A673 (cell line): ENCODE data around the gene CCDC80. TPM values are rescaled to one million over a fixed set of nuclear protein-coding genes. Genes with fewer than 3 reads are reported as not detected.
"Not testable (repeated sequence)": the region's sequence is repeated elsewhere in the genome, so short reads cannot be mapped to it uniquely, and the experiment has no call there.

Source experiments
- BruUV-seq: library from RNA; stranded (reverse); fragments of 400-500 nt; replicated peaks from 2 replicates; lab custom pipeline; 2021; lab: Mats Ljungman, UMichigan
- CTCF ChIA-PET: fragments of 300-600 bp; sonication (Branson Sonifier 250); formaldehyde crosslinking; loops from one replicate; lab custom pipeline; 2022; ENCODE audit warnings: antibody characterized with exemption; lab: Charles Lee
- POLR2A ChIA-PET: fragments of 300-600 bp; sonication (Branson Sonifier 250); formaldehyde crosslinking; loops from one replicate; lab custom pipeline; 2022; ENCODE audit warnings: antibody characterized with exemption; ENCODE audit not compliant: low non-redundant PET; lab: Charles Lee
- DNase-seq: peaks from one replicate; pipeline ENCODE4 v3.0.0-alpha.2; 2015; ENCODE audit warnings: low spot score
- H3K27ac ChIP-seq: fragments of 200-600 bp; sonication (generic); 2 replicates; pipeline ENCODE4 v1.5.1; 2016; ENCODE audit warnings: mixed run types, low read depth, mild to moderate bottlenecking, mixed read lengths, antibody characterized with exemption, low read length; ENCODE audit not compliant: poor library complexity, severe bottlenecking
- H3K27me3 ChIP-seq: fragments of 200-600 bp; sonication (generic); replicated peaks from 2 replicates; pipeline ENCODE4 v1.6.1; 2017; ENCODE audit warnings: mixed run types, low read depth, mild to moderate bottlenecking, mixed read lengths, antibody characterized with exemption, low read length; ENCODE audit not compliant: insufficient read depth, poor library complexity
- H3K36me3 ChIP-seq: fragments of 200-600 bp; sonication (generic); 2 replicates; pipeline ENCODE4 v1.6.1; 2016; ENCODE audit warnings: mixed run types, mild to moderate bottlenecking, mixed read lengths, antibody characterized with exemption, low read length; ENCODE audit not compliant: insufficient read depth, poor library complexity, severe bottlenecking
- H3K4me1 ChIP-seq: fragments of 200-600 bp; sonication (generic); 2 replicates; pipeline ENCODE4 v1.6.1; 2017; ENCODE audit warnings: mixed run types, mild to moderate bottlenecking, mixed read lengths, antibody characterized with exemption, low read length; ENCODE audit not compliant: insufficient read depth, poor library complexity, severe bottlenecking
- H3K4me3 ChIP-seq: fragments of 200-600 bp; sonication (generic); 2 replicates; pipeline ENCODE4 v1.5.1; 2016; ENCODE audit warnings: low read depth, mixed run types, mild to moderate bottlenecking, mixed read lengths, low read length; ENCODE audit not compliant: poor library complexity, severe bottlenecking
- H3K9me3 ChIP-seq: fragments of 200-600 bp; sonication (generic); 2 replicates; pipeline ENCODE4 v1.6.1; 2016; ENCODE audit warnings: mixed run types, low read depth, mild to moderate bottlenecking, mixed read lengths, antibody characterized with exemption, low read length; ENCODE audit not compliant: poor library complexity, severe bottlenecking
- EZH2 ChIP-seq: fragments of 200-600 bp; sonication (generic); IDR thresholded peaks from 2 replicates; pipeline ENCODE4 v1.6.1; 2017; ENCODE audit warnings: borderline replicate concordance, low read depth, mild to moderate bottlenecking, mixed read lengths, antibody characterized with exemption, low read length; ENCODE audit not compliant: poor library complexity, severe bottlenecking
- intact Hi-C: fragments of 100-400 bp; cut with micrococcal nuclease; formaldehyde crosslinking; loops from one replicate; pipeline ENCODE4 v1.10.0; 2022; ENCODE audit not compliant: unreplicated experiment
- total RNA-seq: library from RNA; stranded (reverse); gene quantifications from 2 replicates; pipeline ENCODE4 v1.2.3, GENCODE V29; 2021
- TF ChIP-seq, protein P1 (sequence below): fragments of 300-800, 200-600 bp; sonication (generic); conservative IDR thresholded peaks from 2 replicates; pipeline ENCODE4 v1.5.1; 2017; ENCODE audit warnings: low read depth, mild to moderate bottlenecking, antibody characterized with exemption, low read length, moderate library complexity, mixed read lengths

CCDC80 gene
- total RNA-seq, 1 experiment from 2014 or later: 4.7 TPM

DNA sequence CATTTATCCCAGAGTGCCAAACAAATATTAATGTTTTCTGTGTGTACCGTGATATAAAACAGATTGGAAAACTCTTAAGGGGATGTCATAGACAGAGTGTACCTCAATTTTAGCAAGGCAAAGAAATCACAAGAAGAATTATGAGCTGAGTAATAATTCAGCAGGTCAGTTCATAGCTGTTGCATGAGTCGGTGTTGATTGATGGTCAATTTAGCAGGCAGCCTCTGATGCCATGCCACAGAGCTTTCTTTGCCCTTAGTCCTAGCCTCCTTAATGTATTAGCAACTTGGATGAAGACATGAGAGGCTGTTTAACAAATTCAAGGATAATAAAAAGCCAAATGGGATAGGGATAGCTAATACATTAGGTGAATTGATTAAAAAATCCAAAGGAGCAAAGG is 72.3 kb downstream of the CCDC80 start:
- DNase-seq: no peak
- no TSS peak for BruUV-seq
- POLR2A ChIA-PET: no interaction called here
- H3K27ac ChIP-seq: no peak overlapping the region
- TF ChIP-seq EZH2: no peak
- TF ChIP-seq, protein P1, sequence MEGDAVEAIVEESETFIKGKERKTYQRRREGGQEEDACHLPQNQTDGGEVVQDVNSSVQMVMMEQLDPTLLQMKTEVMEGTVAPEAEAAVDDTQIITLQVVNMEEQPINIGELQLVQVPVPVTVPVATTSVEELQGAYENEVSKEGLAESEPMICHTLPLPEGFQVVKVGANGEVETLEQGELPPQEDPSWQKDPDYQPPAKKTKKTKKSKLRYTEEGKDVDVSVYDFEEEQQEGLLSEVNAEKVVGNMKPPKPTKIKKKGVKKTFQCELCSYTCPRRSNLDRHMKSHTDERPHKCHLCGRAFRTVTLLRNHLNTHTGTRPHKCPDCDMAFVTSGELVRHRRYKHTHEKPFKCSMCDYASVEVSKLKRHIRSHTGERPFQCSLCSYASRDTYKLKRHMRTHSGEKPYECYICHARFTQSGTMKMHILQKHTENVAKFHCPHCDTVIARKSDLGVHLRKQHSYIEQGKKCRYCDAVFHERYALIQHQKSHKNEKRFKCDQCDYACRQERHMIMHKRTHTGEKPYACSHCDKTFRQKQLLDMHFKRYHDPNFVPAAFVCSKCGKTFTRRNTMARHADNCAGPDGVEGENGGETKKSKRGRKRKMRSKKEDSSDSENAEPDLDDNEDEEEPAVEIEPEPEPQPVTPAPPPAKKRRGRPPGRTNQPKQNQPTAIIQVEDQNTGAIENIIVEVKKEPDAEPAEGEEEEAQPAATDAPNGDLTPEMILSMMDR: no peak
- H3K27me3 ChIP-seq: no peaks in the 10 kb centered on the region
- intact Hi-C loops: no loop called here
- no peaks in the 10 kb centered on the region for H3K4me1 ChIP-seq
- no peaks in the 10 kb centered on the region for H3K36me3 ChIP-seq
- no peaks in the 10 kb centered on the region for H3K9me3 ChIP-seq
- H3K4me3 ChIP-seq: no peak overlapping the region
- CTCF ChIA-PET: no interaction called here

DNA sequence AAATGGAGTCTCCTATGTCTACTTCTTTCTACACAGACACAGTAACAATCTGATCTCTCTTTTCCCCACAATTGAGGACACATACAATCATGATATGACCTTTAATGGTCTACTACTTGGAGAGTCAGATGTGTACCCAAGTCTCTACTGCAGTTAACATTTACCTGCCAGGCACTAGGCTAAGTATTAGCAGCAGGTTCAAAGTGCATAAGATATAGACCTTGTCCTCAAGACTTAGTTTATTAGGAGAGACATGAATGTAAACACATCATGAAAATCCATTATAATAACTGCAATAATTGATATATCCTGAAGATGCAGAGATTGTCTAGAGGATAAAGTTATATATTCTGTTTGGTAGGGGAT is 76.0 kb downstream of the CCDC80 start:
- intact Hi-C loops: no loop called here
- POLR2A ChIA-PET: no interaction called here
- no peak for DNase-seq
- Histone ChIP-seq H3K9me3 (no peaks in the 10 kb centered on the region), H3K27me3 (no peaks in the 10 kb centered on the region), H3K36me3 (no peaks in the 10 kb centered on the region), H3K4me3 (no peak overlapping the region), H3K4me1 (peaks cover 4% of the 10 kb centered on the region), H3K27ac (no peak overlapping the region)
- no peak for TF ChIP-seq EZH2
- TF ChIP-seq, protein P1: no peak
- BruUV-seq: no TSS peak
- CTCF ChIA-PET: no interaction called here

DNA sequence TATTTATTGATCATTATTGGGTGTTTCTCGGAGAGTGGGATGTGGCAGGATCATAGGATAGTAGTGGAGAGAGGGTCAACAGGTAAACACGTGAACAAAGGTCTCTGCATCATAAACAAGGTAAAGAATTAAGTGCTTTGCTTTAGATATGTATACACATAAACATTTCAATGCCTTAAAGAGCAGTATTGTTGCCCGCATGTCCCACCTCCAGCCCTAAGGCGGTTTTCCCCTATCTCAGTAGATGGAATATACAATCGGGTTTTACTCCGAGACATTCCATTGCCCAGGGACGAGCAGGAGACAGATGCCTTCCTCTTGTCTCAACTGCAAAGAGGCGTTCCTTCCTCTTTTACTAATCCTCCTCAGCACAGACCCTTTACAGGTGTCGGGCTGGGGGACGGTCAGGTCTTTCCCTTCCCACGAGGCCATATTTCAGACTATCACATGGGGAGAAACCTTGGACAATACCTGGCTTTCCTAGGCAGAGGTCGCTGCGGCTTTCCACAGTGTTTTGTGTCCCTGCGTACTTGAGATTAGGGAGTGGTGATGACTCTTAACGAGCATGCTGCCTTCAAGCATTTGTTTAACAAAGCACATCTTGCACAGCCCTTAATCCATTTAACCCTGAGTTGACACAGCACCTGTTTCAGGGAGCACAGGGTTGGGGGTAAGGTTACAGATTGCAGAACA is 76.5 kb downstream of the CCDC80 start:
- CTCF ChIA-PET, H3K27me3 ChIP-seq, H3K27ac ChIP-seq, BruUV-seq, H3K9me3 ChIP-seq, intact Hi-C loops, H3K4me1 ChIP-seq, H3K36me3 ChIP-seq, POLR2A ChIA-PET, DNase-seq, H3K4me3 ChIP-seq: not testable (repeated sequence)
